Hepatocyte (in vitro differentiated cells): ENCODE measurements around the gene CHRNA4.

ENCODE experiments used
- EZH2phosphoT487 ChIP-seq: fragments of 200-600 bp; sonication (generic); IDR thresholded peaks from one replicate; pipeline ENCODE4 v1.6.1; 2018; ENCODE audit warnings: antibody characterized with exemption, mild to moderate bottlenecking, low read depth, moderate library complexity; ENCODE audit not compliant: unreplicated experiment, severe bottlenecking
- TF ChIP-seq, protein P1 (sequence below): fragments of 200-600 bp; sonication (generic); IDR thresholded peaks from 2 replicates; pipeline ENCODE4 v1.5.1; 2016; ENCODE audit warnings: antibody characterized with exemption, mild to moderate bottlenecking; ENCODE audit not compliant: poor library complexity

DNA sequence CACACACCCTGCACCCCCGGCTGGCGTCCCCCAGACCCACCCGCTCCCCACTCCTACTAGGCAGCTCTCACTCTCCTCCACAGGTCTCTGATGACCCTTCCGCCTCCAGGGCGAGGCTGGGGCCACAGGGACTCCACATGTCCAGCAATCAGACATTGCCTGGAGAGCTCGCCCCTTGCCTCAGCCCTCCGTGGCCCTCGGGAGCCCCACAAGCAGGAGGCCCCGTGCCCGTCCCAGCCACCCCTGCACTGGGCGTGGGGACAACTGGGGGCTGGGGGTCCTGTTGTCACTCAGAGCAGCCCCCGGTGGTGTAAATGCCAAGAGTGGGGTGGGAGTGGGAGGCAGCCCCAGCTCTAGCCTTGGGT, 66.6 kb downstream of the CHRNA4 start:
- TF ChIP-seq, protein P1, sequence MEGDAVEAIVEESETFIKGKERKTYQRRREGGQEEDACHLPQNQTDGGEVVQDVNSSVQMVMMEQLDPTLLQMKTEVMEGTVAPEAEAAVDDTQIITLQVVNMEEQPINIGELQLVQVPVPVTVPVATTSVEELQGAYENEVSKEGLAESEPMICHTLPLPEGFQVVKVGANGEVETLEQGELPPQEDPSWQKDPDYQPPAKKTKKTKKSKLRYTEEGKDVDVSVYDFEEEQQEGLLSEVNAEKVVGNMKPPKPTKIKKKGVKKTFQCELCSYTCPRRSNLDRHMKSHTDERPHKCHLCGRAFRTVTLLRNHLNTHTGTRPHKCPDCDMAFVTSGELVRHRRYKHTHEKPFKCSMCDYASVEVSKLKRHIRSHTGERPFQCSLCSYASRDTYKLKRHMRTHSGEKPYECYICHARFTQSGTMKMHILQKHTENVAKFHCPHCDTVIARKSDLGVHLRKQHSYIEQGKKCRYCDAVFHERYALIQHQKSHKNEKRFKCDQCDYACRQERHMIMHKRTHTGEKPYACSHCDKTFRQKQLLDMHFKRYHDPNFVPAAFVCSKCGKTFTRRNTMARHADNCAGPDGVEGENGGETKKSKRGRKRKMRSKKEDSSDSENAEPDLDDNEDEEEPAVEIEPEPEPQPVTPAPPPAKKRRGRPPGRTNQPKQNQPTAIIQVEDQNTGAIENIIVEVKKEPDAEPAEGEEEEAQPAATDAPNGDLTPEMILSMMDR, result no peak
- no peak for TF ChIP-seq EZH2phosphoT487
